Keratinocyte (primary cell): ENCODE data around the gene KRT71. TPM values are rescaled to one million over a fixed set of nuclear protein-coding genes. Genes with fewer than 3 reads are reported as not detected.

Source experiments
- DNase-seq: peaks from one replicate; pipeline ENCODE4 v3.0.0-alpha.2; 2011; ENCODE audit warnings: low read depth, missing footprints, low spot score
- FAIRE-seq: peaks from 2 replicates; lab custom pipeline; 2011; peaks lifted over from hg19 to GRCh38; lab: Jason Lieb, UNC
- H2AFZ ChIP-seq: 2 replicates; pipeline ENCODE4 v1.6.0; 2012; ENCODE audit warnings: low read length, control low read depth, inconsistent platforms; ENCODE audit not compliant: control insufficient read depth
- H3K27ac ChIP-seq: 2 replicates; pipeline ENCODE4 v1.5.1; 2011; ENCODE audit warnings: low read length; ENCODE audit not compliant: control insufficient read depth, insufficient read depth
- H3K27me3 ChIP-seq: 3 replicates; pipeline ENCODE4 v1.6.0; 2011; ENCODE audit warnings: low read length; ENCODE audit not compliant: control insufficient read depth, insufficient read depth; ENCODE audit errors: extremely low read depth
- H3K36me3 ChIP-seq, 2 experiments: 2 replicates in 1 of 2; 3 replicates in 1 of 2; pipeline ENCODE4 v1.5.1; 2011; ENCODE audit warnings: low read length in 2 of 2, mild to moderate bottlenecking in 1 of 2; ENCODE audit not compliant: control insufficient read depth in 2 of 2, insufficient read depth in 2 of 2; ENCODE audit errors: extremely low read depth in 1 of 2
- H3K4me1 ChIP-seq: 3 replicates; pipeline ENCODE4 v1.5.1; 2011; ENCODE audit warnings: low read length; ENCODE audit not compliant: control insufficient read depth, insufficient read depth; ENCODE audit errors: extremely low read depth
- H3K4me2 ChIP-seq: 3 replicates; pipeline ENCODE4 v1.6.0; 2011; ENCODE audit warnings: low read depth, low read length; ENCODE audit not compliant: control insufficient read depth, insufficient read depth; ENCODE audit errors: extremely low read depth
- H3K4me3 ChIP-seq, 3 experiments: fragments of 200-600 bp in 1 of 3; sonication (generic) in 1 of 3; 2 replicates in 2 of 3; 3 replicates in 1 of 3; pipeline ENCODE4 v1.5.1; 2011 to 2016; ENCODE audit warnings: low read length in 3 of 3, mild to moderate bottlenecking in 3 of 3, control low read depth in 2 of 3, inconsistent platforms in 1 of 3, low read depth in 1 of 3, mixed read lengths in 1 of 3, mixed run types in 1 of 3, moderate library complexity in 1 of 3; ENCODE audit not compliant: control insufficient read depth in 2 of 3, insufficient read depth in 2 of 3; ENCODE audit errors: extremely low read depth in 1 of 3
- H3K79me2 ChIP-seq: 2 replicates; pipeline ENCODE4 v1.6.0; 2012; ENCODE audit warnings: low read length; ENCODE audit not compliant: control insufficient read depth, insufficient read depth
- H3K9ac ChIP-seq: 3 replicates; pipeline ENCODE4 v1.6.0; 2011; ENCODE audit warnings: low read length; ENCODE audit not compliant: control insufficient read depth, insufficient read depth; ENCODE audit errors: extremely low read depth
- H3K9me1 ChIP-seq: 3 replicates; pipeline ENCODE4 v1.6.0; 2011; ENCODE audit warnings: low read length; ENCODE audit not compliant: control insufficient read depth, insufficient read depth; ENCODE audit errors: extremely low read depth
- H3K9me3 ChIP-seq: 2 replicates; pipeline ENCODE4 v1.5.1; 2012; ENCODE audit warnings: low read depth, low read length; ENCODE audit not compliant: control insufficient read depth
- H4K20me1 ChIP-seq: 3 replicates; pipeline ENCODE4 v1.6.0; 2011; ENCODE audit warnings: low read length; ENCODE audit not compliant: control insufficient read depth, insufficient read depth; ENCODE audit errors: extremely low read depth
- CTCF ChIP-seq, 3 experiments: IDR thresholded peaks in 1 of 3; conservative IDR thresholded peaks in 1 of 3; optimal IDR thresholded peaks in 1 of 3; 2 replicates in 2 of 3; 3 replicates in 1 of 3; pipeline versions ENCODE3 to v1.5.1; 2011; ENCODE audit warnings: low read length in 3 of 3, mild to moderate bottlenecking in 3 of 3, moderate library complexity in 2 of 3, control low read depth in 1 of 3, inconsistent platforms in 1 of 3; ENCODE audit not compliant: insufficient read depth in 2 of 3; ENCODE audit errors: extremely low read depth in 1 of 3
- EZH2 ChIP-seq: IDR thresholded peaks from one replicate; pipeline ENCODE4 v1.6.1; 2012; ENCODE audit warnings: inconsistent platforms, mild to moderate bottlenecking, low read length, moderate library complexity
- dilution Hi-C: fragments of 300-500 bp; cut with MboI; formaldehyde crosslinking; loops from one replicate; pipeline ENCODE4 v1.7.0; 2020; ENCODE audit warnings: low sequenced_read_pairs; ENCODE audit not compliant: extremely low pct_ligation_motif_present
- polyA plus RNA-seq, 5 experiments: library from polyadenylated mRNA; depleted of rRNA in 3 of 5; stranded (reverse) in 3 of 5; stranded (forward) in 1 of 5; unstranded in 1 of 5; fragments of >200 nt; gene quantifications; 1 replicate in 1 of 5; 2 replicates in 3 of 5; 3 replicates in 1 of 5; pipeline versions ENCODE4 v1.2.1 to v1.2.3, GENCODE V29; 2011 to 2012; ENCODE audit warnings: missing spikeins in 2 of 5, low read depth in 1 of 5, low replicate concordance in 1 of 5

Gene KRT71
- polyA plus RNA-seq, 1 donor (not counting 4 experiments of a cell fraction or from before 2014, with no cell fraction given), result not detected

GRCh38 chr12:52557476-52557875 lies 4.5 kb upstream of the KRT71 start:
- TF ChIP-seq CTCF (optimal IDR thresholded peaks at IDR 0.05 in 1 of 3, IDR thresholded peaks at IDR 0.05 in 1 of 3, conservative IDR thresholded peaks at IDR 0.05 in 1 of 3; ENCODE audit: extremely low read depth in 1 of 3, insufficient read depth in 2 of 3, low read length in 3 of 3) (no peak), EZH2 (no peak)
- no peak overlapping the region for H3K4me2 ChIP-seq
- no peak overlapping the region for H2AFZ ChIP-seq
- dilution Hi-C loops, result no loop called here
- H3K27ac ChIP-seq, result no peak overlapping the region
- H3K79me2 ChIP-seq, result no peaks in the 10 kb centered on the region
- DNase-seq, result no peak
- H3K9me3 ChIP-seq, result no peaks in the 10 kb centered on the region
- no peaks in the 10 kb centered on the region for H4K20me1 ChIP-seq
- no peaks in the 10 kb centered on the region for H3K36me3 ChIP-seq
- no peak for FAIRE-seq
- H3K9ac ChIP-seq, result no peak overlapping the region
- H3K4me1 ChIP-seq, result no peaks in the 10 kb centered on the region
- no peaks in the 10 kb centered on the region for H3K27me3 ChIP-seq
- H3K9me1 ChIP-seq, result no peaks in the 10 kb centered on the region
- H3K4me3 ChIP-seq, result no peak overlapping the region

GRCh38 chr12:52555577-52555976 lies 2.6 kb upstream of the KRT71 start:
- Histone ChIP-seq H4K20me1 (no peaks in the 10 kb centered on the region), H3K4me1 (no peaks in the 10 kb centered on the region), H3K36me3 (no peaks in the 10 kb centered on the region), H3K4me3 (no peak overlapping the region), H3K79me2 (no peaks in the 10 kb centered on the region), H3K9me3 (no peaks in the 10 kb centered on the region), H3K27ac (no peak overlapping the region), H2AFZ (no peak overlapping the region), H3K4me2 (no peak overlapping the region), H3K9me1 (no peaks in the 10 kb centered on the region), H3K27me3 (peaks cover 3% of the 10 kb centered on the region), H3K9ac (no peak overlapping the region)
- dilution Hi-C loops, result no loop called here
- DNase-seq (no peak), FAIRE-seq (no peak)
- TF ChIP-seq EZH2, result no peak
- no peak for TF ChIP-seq CTCF (optimal IDR thresholded peaks at IDR 0.05 in 1 of 3, IDR thresholded peaks at IDR 0.05 in 1 of 3, conservative IDR thresholded peaks at IDR 0.05 in 1 of 3; ENCODE audit: extremely low read depth in 1 of 3, insufficient read depth in 2 of 3, low read length in 3 of 3)
